Activated CD4-positive, alpha-beta T cell treated with anti-CD3 and anti-CD28 coated beads, Interleukin-2, amount 50 U/mL, for 16 hours (primary cell): ENCODE results near the gene PORCN.

ENCODE experiments used
- DNase-seq: peaks from one replicate; pipeline ENCODE4 v3.0.0-alpha.2; 2020

PORCN gene

DNA sequence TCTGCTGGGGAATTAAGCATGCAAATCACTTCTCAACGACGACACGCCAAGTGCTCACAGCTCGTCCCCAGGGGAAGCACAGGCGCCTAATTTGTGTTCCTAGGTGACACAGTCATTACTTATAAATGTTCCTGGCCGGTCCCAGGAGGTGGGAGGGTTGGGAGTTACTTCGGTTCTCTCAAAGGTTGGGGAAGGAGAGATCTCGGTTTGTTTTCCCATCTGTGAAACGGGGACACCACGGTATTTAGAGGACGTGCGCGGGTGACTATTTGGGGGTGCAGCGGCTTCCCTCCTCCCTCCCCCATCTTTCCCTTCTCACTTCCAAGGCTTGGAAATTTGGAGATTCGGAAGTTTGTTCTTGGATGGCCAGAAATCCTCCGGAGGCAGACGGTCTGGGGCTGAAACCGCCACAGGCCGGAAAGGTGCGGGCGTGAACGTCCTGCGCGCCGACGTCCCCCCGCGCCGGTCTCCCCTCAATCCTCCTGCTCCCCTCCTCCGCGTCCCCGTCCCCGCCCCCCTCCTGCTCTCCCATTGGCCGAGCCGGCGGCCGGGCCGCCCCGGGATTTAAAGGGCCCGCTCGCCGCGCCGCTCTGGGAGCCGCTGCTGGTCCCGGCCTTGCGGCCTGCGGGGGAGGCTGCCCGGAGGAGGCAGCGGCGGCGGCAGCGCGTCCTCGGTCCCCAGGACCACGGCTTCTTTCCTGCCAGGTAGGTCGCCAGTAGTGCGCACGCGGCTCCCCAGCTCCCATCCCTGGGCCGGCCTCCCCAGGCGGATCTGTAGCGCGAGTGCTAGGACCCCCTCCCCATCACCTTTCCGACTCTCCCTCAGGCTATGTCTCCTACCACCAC lies at the start of gene PORCN:
TSS of gene PORCN (plus strand) at position 593 of the 845 bp plus-strand sequence. CDS start 829 bp downstream, outside the sequence.
- peak; percentile 80 for DNase-seq

DNA sequence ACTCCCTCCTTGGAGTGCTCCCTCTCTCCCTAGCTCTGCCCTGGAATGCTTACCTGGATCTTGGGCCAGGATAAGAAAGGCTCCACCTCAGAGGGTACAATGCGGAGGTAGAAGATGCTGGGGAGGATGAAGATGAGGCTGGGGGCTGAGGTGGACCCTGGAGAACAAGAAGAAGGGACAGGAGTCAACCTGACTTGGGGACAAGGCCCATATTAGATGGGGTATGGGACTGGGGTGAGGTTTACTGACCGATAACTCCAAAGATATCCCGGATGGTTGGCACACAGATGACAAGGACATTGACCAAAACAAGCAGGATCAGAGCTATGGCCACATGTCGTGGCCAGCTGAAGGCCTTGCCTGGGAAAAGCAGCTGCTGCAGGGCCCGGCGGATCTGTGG lies 49.3 kb upstream of the PORCN start:
- no peak for DNase-seq

DNA sequence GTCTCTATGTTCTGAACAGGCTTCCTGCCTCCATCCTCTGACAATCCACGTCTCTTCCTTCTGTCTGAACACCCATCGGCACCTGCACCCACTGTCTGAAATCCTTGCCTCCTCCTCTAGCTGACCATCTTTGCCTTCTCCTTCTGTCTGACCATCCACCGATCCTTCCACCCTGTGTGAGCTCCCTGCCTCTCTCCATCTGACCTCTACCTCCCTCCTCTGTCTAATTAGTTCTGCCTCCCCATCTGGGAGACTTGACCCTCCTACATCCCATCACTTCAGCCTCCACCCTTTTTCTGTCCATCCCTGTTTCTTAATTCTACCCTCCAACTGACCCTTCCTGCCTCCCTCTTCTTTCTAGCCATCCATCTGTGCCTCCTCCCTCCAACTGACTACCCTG lies 48.8 kb upstream of the PORCN start:
- no peak for DNase-seq

DNA sequence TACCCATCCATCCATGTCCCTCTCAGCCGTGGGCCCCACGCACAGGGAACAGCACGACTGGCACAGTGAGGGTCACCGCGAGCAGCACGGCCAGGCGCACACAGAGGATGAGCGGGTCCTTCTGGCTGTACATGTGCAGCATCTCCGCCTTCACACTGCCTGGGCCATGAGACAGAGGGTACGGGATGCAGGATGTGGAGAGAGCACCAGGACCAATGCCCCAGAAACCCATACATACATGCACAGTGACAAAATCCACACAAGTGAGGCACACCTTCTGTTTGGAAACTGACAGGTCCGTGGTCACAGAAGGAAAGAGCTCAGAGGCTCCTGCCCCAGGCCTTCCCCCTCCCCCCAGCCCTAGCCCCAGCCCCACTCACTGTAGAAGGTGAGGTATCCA lies 48.2 kb upstream of the PORCN start:
- no peak for DNase-seq

DNA sequence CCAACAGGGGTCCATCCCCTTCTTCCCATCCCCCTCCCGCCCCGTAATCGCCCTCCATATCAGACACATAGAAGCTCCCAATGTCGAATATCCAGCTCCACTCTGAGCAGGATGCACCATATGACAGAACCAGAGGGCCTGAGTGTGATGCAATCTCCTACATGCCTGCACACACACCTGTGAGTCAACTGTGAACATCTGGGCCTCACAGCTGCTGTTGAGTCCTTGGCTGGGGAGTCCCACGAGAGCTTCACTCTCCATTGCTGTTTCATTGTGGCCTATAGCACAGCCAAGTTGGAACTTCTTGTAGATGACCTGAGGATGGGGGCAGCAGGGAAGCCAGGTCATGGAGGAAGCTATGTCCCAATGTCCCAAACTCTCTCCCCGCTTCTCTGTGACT lies 47.0 kb upstream of the PORCN start:
- DNase-seq, result peak; percentile 34

DNA sequence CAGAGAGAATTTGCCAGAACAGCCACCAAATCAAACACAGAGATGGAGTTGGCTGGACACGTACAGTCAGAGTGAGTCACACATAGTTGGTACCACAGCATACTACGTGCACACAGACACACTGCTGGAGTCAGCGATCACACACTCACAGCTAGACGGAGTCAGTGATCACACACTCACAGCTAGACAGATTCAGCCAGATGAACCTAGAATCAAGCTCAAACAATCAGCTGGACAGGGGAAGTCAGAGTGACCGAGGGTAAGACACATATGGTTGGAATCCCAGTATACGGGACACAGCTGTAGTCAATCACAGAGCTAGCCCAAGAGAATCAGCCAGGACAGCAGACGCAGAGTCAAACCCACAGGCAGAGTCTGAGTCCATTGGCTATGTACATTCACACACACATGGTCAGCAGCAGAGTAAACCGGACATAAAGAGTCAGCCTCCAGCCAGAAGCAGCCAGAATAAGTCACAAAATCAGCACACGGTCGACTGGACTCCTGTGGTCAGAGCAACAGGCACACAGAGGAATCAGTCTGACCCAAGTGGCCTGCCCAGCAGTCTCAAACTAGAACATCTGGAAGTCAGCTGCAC lies 43.4 kb upstream of the PORCN start:
- no peak for DNase-seq

DNA sequence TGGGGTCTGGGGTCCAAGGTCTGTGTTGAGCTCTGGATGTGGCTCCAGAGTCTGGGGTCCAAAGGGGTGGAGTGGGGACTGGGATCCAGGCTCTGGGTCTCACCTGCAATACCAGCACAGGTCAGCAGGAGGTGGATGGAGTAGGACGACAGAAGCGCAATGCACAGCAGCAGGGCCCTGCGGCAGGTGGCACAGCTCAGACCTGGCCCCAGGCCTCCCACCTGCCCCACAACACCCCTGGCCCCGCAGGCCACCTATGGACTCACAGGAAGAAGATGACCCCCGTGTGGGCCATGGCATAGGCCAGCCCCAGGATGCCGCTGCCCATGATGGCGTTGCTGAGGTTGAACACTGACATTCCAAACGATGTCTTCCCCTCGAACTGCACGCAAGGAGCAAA lies 42.1 kb upstream of the PORCN start:
- peak; percentile 39 for DNase-seq

DNA sequence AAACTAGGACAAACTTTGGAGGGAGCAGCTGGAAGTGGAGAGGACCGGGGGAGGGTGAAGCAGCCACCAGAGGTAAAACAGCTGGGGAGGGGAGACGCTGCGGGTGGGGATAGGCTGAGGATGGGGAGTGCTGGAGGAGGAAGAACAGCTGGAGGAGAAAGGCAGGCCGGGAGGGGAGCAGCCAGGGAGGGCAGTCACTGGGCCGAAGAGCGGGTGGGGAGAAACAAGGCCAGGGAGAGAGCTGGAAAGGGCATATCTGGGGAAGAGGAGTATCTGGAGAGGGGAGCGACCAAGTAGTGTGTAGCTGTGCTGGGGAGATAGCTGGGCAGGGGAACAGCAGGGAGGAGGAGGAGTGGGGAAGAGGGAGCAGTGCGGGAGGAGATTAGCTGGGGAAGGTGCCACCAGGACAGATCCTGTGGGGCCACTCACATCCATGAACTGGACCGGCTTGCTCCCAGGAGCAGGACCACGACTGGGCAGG lies 41.5 kb upstream of the PORCN start:
- DNase-seq, result no peak

DNA sequence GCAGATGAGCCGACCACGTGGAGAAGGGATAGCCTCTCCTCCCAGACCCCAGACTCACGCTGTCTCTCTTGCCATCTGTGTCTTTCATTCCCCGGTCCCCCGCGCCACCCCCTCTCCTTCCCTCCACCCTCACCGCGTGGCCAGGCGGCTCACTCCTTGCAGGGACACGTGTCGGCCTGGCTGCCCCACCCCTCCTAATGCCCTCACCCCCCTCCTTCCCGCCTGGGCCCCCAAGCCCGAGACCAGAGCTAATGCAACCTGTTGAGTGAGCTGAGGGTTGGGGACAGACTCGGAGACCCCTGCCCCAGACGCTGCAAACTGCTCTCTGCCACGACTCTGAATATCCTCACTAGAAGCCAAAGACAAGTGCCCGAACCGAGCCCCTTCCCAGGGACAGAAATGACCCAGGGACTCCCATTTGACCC lies 40.5 kb upstream of the PORCN start:
- peak; percentile 60 for DNase-seq

DNA sequence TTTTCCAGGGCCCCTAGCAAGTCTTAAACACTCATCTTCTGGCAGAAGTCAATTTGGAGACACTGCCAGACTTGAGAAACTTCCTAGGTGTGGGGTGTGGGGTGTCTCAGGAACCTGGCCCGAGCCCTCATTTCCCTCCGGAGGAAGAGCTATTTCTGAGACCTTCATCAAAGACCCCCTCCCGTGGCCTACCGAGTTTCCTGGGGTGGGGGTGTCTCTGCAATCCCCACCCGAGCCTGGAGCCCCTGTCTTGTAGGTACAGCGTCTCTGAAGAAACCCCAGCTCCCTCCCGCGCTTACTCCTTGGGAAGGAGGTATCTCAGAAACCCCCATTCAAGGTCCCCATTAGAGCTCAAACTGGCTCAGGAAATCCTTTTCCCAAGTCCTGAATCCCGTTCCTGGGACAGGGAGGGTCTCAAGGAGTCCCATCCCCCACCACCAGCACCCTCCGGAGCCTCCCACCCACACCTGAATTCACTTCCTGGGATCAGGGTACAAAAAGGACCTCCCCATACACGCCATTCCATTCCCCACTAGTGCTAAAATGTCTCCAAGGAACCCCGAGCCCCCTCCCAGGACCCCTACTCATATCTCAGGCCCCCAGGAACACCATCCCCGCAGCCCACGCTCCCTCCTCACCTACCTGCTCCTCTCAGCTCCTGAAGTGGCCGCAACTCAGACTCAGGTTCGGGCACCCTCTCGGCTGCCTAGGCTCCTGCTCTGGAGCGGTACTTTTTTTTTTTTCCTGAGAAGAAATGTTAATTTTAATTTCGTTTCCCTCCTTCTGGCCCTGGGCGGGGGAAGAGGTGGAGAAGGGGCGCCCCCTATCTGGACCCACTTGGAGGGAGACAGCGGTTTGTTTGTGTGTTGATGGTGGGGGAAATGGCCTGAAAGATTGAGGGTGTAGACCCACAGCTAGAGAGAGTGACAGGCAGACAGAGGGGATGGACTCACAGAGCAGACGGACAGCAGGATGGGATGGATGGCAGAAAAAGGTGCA lies 39.8 kb upstream of the PORCN start:
- DNase-seq, result peak; percentile 62

DNA sequence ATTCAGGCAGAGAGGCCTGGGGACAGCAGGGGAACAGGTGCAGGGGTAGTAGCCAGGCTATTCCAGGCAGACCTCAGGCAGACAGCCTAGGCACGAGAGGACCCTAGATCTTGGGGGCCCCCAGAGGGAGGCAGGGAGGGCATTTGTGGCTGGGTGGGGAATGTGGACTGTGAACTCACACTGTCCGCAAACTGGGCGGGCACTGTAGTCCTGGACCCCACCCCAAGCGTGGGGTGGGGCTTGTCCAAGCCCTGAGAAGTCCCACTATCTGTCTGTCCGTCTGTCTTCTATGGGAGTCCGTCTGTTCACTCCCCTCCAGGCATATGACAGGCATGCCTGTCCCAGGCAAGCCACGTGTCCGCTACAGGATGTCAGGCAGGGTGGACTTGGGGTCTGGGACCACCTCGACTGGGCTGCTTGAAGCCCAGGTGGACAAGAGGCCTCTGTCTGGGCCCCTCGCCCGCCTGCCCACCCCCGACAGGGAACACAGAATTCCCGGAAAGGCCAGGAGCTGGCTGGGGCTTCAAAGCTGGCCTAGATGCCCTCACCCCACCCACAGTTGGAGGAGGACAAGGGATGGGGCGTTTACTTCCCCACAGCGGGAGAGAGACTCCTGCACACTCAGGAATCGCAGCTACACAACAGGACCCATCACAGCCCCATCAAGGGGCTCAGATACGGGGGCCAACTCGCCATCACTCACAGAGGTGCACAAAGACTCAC lies 38.5 kb upstream of the PORCN start, which contains the start of gene SLC38A5:
TSS of gene SLC38A5 (minus strand) at position 151 of the 723 bp plus-strand sequence. CDS start 2,336 bp downstream, outside the sequence.
- DNase-seq, result no peak

DNA sequence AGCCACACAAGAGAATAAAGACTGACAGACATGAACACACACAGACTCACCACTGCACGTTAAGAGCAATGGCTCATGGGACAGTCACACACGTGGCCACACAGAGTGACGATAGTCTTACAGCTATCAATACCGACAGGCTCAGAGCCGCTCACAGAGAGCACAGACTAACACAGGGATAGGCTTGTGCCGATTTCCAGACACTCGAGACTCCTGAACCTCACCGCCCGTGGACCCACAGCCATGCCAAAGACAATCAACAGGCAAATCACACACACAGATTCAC lies 38.0 kb upstream of the PORCN start:
- no peak for DNase-seq

DNA sequence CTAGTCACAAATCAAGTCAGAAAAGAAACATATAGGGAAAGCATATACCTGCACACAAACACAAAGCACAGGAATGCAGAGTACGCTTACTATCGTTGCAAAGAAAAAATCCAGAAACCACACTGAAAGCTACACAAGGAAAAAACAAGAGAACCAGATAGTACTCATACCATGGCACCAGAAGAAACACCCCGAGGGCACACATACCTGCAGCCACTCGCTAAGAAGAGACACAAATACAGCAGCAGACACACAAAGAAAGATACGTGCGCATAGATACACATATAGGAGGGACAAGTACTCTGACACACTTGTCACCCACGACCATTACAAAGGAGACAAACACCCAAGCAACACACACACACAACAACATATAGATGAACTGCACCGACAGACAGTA lies 37.3 kb upstream of the PORCN start:
- DNase-seq, result no peak

DNA sequence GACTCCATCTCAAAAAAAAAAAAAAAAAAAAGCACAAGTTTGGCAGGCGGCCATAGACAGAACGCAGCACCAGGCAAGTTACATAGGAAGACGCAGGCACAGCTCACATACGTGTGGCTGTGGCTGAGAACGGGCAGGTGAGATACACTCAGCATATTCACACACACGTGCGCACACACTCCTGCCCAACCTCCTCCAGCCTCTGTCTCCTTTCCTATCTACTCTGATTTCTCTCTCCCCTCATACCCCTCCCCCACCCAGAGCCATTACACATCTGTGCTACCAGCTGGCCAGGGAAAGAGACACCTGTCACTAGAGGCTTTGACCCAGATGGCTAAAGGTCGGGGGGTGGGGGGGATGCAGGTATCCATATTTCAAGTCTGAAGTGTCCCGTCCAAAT lies 36.6 kb upstream of the PORCN start:
- DNase-seq, result no peak

DNA sequence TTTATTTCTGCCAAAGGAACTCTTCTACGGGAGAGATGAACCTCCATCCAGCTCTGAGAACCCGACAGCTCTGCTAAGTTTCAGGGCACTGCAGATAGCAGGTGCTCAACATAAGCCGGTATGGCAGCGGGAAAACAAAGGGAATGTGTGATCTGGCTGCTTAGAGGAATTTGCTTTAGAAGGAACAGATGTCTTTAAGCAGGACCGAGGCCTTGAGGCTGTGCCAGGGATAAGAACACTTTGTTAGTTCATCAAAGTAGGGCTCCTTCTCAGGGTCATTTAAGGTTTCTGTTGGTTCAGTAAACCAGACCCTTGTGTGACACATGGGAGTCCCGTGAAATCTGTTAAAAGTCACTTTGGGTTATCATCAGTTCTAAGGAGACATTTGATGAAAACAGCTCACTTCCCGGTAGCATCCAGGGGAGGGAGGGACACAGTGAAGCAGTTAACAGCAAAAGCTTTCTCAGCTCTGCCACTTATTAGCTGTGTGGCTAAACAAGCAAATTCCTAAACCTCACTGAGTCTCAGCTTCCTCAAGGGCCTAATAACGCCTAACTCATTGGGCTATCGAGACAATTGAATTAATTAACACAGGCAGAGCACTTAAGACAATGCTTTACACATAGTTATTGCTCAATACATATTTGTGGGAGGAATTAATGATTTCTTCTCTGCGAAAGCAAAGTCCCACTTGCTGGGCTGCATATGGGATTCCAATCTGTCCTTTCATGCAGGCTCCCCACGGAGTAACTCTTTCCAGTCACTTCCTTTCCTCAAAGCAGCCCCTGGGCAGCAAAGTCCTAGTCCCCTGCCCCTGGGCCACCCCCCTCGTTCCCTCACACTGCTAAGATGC lies 35.7 kb upstream of the PORCN start:
- DNase-seq, result no peak

DNA sequence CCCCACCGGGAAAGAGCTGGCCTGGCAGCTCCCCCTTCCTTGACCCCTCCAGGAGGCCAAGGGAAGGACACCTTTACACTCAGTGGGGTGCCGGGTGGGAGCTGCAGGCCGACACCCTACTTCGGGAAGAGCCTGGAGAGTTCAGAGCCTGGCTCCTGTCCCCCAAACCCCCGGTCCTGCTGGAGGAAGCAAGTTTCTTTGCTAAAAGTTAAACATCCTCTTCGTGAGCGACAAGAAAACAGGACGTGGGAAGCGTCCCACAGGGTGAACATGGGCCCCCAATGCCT lies 35.1 kb upstream of the PORCN start:
- DNase-seq, result no peak

DNA sequence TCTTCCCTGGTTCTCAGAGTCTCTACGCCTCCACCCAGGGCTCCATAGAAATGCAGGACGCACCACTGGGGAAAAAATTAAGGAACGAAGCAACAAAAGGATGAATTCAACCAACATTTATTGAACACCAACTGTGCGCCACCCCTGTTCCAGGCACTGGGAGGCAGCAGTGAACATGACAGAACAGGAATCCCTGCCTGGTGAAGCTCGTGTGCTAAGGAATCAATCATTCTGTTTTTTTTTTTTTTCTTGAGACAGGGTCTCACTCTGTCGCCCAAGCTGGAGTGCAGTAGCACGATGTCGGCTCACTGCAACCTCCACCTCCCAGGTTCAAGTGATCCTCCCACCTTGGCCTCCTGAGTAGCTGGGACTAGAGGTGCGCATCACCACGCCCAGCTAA lies 34.7 kb upstream of the PORCN start:
- DNase-seq, result no peak

DNA sequence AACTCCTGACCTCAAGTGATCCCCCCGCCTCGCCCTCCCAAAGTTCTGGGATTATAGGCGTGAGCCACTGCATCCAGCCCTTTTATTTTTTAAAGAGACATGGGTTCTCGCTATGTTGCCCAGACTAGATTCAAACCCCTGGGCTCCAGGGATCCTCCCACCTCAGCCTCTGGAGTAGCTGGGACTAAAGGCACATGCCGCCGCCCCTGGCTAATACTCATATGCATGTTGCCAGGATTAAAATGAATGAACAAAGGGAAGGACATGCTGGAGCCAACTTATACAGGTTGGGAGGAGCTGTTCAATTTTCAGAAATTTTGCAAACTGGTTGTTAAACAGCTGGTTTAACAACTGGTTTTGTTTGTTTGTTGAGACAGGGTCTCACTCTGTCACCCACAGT lies 34.2 kb upstream of the PORCN start:
- DNase-seq, result no peak

DNA sequence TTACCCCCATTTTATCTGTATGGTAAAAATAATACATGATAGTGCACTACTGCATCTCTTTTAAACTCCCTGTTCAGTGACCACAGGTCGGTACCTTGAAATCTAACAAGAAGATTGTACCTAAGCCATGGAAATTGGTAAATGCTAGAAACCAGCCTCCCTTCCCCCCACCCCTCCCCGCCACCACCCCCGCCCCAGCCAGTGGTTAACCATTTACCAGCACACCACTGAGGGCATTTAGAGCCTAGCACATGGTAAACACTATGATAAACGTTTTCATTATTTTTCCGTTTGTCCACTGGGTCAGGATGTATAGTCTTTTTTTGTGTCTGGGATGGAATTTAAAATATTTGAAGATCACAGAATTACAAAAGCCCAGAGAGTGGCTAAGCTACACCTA lies 33.5 kb upstream of the PORCN start:
- no peak for DNase-seq

DNA sequence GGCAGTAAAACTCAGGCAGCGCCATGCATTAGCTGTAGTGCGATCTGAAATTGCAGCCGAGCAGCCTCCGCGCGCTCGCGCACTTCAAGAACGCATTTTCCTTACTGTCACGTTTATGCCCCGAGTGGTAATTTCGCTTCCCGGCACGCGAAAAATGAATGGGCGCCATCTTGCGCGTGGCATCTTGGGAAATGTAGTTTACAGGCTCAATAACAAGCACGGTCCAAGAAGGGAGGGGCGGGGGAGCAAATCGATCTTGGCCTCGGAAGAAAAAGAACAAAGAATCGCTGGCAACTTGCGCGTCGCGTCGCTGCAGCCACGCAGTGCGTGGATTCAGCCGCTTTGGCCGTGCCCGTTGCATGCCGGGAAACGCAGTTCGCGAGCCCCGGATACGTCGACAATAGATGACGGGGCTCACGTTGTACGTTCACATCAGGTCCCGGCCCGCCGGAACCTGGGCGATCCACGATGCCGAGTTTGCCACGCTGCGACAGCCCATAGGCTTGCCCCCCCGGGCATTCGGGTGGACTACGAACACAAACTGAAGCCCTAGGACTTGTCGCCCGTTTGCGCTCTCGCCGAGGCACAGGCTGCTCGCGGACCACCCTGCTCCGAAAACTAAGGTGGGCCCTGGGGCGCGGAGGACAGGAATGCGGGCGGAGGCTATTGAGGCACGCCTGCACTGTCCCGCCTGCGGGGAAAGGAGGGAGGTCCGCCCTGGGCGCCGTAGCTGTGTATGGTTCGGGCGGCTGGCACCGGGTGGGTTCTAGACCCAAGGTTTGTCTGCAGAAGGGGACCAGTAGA lies 32.8 kb upstream of the PORCN start, which contains the start of gene FTSJ1:
TSS of gene FTSJ1 (plus strand) at position 426 of the 804 bp plus-strand sequence. CDS start 1,849 bp downstream, outside the sequence.
- peak; percentile 93 for DNase-seq

DNA sequence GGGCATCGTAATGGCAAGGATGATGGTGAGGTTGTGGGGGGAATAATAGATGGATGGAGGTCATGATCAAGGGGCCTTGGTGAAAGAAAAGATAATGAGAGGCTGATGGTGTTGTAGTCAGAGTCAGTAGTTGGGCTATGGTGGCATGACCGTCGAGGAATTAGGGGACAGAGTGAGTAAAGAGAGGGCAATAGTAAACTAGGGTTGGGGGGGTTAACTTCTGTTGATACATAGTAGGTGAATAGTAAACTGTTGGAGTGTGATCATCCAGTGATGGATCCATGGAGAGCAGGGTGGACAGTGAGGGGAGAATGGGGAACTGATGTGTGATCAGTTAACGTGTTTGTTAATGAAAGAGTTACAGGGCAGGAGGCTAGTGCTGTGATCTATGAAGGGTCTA lies 31.9 kb upstream of the PORCN start:
- DNase-seq, result no peak
